ENCODE results near the gene NOTUM.

DNA sequence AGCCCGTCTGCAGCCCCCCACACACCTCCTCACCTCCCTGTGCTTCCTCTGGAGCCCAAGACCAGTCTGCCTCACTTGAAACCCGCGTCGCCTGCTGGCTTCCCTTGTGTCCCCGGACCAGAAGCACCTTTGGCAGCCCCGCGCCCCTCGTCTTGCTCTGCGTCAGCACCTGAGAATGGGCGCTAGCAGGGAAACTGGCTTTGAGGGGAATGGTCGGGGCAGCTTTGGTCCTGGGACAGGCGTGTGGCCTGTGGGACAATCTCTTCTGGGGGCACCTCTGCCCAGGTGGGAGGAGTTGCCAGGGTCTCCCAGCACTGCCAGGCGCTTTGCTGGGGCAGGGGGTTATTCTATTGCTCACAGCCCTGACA, 29.8 kb downstream of the NOTUM start:
- TF ChIP-seq, protein P1, sequence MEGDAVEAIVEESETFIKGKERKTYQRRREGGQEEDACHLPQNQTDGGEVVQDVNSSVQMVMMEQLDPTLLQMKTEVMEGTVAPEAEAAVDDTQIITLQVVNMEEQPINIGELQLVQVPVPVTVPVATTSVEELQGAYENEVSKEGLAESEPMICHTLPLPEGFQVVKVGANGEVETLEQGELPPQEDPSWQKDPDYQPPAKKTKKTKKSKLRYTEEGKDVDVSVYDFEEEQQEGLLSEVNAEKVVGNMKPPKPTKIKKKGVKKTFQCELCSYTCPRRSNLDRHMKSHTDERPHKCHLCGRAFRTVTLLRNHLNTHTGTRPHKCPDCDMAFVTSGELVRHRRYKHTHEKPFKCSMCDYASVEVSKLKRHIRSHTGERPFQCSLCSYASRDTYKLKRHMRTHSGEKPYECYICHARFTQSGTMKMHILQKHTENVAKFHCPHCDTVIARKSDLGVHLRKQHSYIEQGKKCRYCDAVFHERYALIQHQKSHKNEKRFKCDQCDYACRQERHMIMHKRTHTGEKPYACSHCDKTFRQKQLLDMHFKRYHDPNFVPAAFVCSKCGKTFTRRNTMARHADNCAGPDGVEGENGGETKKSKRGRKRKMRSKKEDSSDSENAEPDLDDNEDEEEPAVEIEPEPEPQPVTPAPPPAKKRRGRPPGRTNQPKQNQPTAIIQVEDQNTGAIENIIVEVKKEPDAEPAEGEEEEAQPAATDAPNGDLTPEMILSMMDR (IDR thresholded peaks at IDR 0.05), result no peak
- TF ChIP-seq EP300 (IDR thresholded peaks at IDR 0.05) (no peak), POLR2A (IDR thresholded peaks at IDR 0.05) (no peak)
